ENCODE results near the gene PLEKHA6.
"Not testable (repeated sequence)": the region's sequence is repeated elsewhere in the genome, so short reads cannot be mapped to it uniquely, and the experiment has no call there.

Gene PLEKHA6

DNA sequence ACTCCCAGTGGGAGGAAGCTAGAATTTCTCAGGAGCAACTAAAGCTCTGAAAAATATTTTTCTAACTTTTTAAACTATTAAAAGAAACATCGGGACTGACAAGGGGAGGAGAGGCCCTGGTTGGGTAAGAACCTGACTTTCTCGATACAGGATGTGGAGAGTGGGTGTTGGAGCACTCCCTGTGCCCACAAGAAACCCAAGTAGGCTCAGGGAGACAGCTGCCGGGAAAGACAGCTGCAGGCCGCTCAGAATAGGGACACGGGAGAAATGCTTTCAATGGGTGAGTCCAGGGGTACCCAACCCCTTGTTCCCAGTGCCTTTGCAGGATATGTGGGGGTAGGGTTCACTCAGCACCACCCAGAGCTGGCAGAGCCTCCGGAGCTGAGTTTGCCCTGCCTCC is 43.6 kb downstream of the PLEKHA6 start:
- H3K36me3 ChIP-seq: no peaks in the 10 kb centered on the region
- no peaks in the 10 kb centered on the region for H3K9me3 ChIP-seq
- no peak for DNase-seq
- peaks cover 0 to 15% (median 0%) of the 10 kb centered on the region in 4 donors for H3K4me1 ChIP-seq
- TF ChIP-seq, protein P1, sequence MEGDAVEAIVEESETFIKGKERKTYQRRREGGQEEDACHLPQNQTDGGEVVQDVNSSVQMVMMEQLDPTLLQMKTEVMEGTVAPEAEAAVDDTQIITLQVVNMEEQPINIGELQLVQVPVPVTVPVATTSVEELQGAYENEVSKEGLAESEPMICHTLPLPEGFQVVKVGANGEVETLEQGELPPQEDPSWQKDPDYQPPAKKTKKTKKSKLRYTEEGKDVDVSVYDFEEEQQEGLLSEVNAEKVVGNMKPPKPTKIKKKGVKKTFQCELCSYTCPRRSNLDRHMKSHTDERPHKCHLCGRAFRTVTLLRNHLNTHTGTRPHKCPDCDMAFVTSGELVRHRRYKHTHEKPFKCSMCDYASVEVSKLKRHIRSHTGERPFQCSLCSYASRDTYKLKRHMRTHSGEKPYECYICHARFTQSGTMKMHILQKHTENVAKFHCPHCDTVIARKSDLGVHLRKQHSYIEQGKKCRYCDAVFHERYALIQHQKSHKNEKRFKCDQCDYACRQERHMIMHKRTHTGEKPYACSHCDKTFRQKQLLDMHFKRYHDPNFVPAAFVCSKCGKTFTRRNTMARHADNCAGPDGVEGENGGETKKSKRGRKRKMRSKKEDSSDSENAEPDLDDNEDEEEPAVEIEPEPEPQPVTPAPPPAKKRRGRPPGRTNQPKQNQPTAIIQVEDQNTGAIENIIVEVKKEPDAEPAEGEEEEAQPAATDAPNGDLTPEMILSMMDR (IDR thresholded peaks at IDR 0.05): no peak
- H3K27me3 ChIP-seq: peaks cover 0 to 3% of the 10 kb centered on the region in 2 donors
- no peak overlapping the region for H3K4me3 ChIP-seq
- H3K27ac ChIP-seq: no peak overlapping the region
- intact Hi-C loops (cut with DNase I; ENCODE audit: low total_unique reads): no loop called here

DNA sequence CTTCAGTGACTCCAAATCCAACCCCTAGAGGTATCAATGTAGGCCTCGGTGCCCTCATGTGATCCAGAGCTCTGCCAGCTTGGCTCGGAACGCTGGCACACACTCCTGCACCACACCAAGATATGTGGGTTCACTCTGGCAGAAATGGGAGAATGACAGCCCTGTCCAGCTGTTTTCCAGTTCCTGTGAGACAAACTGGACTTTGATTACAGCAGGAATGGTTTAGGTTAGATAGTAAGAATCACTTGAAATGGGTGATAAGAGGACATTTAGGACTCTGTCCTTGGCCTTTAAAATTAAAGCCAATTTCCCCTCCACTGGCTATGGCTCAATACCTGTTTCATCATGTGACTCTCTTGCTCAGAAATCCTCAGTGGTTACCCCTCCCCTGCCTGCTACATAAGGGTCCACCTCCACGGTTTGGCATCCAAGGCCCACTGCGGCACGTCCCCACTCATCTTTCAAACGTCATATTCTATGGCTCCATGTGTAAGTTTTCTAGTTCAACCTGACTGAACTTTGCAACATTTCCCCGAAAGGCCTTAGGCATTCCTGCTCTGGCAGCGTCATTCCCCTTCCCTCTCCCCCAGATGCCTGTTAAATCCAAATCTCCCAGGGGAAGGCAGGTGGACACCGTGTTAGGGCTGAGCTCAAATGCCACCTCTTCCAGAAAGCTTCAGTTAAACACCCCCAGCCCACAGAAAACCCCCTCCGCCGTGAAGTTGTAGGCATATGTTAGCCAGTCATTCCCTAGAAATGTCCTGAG is 44.7 kb downstream of the PLEKHA6 start:
- H3K9me3 ChIP-seq: no peaks in the 10 kb centered on the region
- H3K27me3 ChIP-seq: peaks cover 0 to 3% of the 10 kb centered on the region in 2 donors
- TF ChIP-seq, protein P1 (IDR thresholded peaks at IDR 0.05): no peak
- no peaks in the 10 kb centered on the region for H3K36me3 ChIP-seq
- H3K4me1 ChIP-seq: peaks cover 0 to 11% (median 0%) of the 10 kb centered on the region in 4 donors
- intact Hi-C loops (cut with DNase I; ENCODE audit: low total_unique reads): no loop called here
- no peak overlapping the region for H3K27ac ChIP-seq
- DNase-seq: no peak
- no peak overlapping the region for H3K4me3 ChIP-seq

DNA sequence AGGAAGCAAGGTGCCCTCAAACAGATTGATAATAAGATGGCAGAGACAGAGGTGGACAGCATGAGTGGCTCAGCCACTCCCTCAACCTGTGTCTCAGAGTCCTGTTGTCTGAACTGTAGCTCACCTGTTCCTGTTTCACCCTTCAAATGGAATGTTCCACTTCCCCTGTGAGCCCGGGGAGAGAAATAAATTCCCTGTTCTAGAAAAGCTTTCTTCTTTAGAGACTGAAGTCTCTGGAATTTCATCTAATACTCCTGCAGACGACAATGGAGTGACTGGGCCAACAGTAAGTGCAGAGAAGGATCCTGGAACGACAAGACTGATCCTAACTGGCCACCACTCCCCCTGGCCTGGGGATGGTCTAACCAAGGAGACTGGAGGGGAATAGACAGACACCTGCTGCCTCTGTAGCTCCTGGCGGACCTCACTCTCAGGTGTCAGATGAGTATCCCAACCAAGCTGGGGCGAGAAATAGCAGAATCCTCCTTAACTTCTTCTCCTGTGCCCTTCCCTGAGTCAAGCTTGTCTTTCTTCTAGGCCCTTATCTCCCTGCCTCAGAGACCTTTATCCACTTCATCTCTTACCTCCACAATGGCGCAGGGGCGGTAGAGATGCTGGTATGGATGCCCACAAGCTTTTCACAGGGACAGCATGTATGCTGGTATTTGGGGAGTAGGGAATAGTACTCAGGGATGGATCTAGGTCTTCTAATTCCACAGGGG is 45.4 kb downstream of the PLEKHA6 start:
- no peak for DNase-seq
- H3K27me3 ChIP-seq: peaks cover 0 to 3% of the 10 kb centered on the region in 2 donors
- TF ChIP-seq, protein P1 (IDR thresholded peaks at IDR 0.05): no peak
- H3K36me3 ChIP-seq: no peaks in the 10 kb centered on the region
- H3K27ac ChIP-seq: no peak overlapping the region
- peaks cover 0 to 6% (median 0%) of the 10 kb centered on the region in 4 donors for H3K4me1 ChIP-seq
- H3K4me3 ChIP-seq: no peak overlapping the region
- H3K9me3 ChIP-seq: no peaks in the 10 kb centered on the region
- intact Hi-C loops (cut with DNase I; ENCODE audit: low total_unique reads): no loop called here

DNA sequence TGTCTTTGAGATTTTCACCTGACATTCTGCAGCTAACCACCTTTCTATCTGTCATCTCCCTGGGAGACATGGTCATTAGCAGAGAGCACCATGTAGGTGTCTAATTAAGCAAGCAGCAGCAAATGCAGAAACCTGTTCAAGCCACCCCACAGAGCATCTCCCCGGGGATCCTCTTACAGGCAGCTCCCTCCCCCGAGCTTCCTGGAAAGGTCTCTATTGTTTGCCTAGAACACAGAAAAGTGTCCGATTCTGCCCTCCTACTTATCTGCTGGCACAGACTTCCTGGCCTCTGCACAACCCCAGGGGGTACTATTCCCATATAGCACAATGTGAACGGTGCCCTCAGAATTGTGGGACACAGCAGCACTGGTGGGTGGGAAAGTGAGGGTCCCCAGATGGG is 46.1 kb downstream of the PLEKHA6 start:
- TF ChIP-seq, protein P1 (IDR thresholded peaks at IDR 0.05): no peak
- Histone ChIP-seq H3K27me3 (peaks cover 0 to 3% of the 10 kb centered on the region in 2 donors), H3K4me3 (no peak overlapping the region), H3K4me1 (peaks cover 0 to 6% (median 0%) of the 10 kb centered on the region in 4 donors), H3K27ac (no peak overlapping the region), H3K9me3 (no peaks in the 10 kb centered on the region), H3K36me3 (no peaks in the 10 kb centered on the region)
- DNase-seq: no peak
- intact Hi-C loops (cut with DNase I; ENCODE audit: low total_unique reads): no loop called here

DNA sequence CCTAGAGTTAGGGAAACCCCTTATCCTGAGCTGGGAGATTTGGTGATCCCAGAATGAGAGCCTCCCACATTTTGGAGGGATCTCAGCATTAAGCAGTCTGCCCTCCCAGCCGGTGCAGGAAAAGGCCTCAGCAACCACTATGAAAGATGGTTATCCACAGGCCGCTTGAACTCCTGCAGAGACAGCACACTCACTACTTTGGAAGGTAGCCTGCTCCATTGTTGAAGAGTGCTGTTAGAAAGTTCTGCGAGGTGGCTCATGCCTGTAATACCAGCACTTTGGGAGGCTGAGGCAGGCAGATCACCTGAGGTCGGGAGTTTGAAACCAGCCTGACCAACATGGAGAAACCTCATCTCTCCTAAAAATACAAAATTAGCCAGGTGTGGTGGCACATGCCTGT is 48.8 kb downstream of the PLEKHA6 start:
- intact Hi-C loops (cut with DNase I; ENCODE audit: low total_unique reads): not testable (repeated sequence)

DNA sequence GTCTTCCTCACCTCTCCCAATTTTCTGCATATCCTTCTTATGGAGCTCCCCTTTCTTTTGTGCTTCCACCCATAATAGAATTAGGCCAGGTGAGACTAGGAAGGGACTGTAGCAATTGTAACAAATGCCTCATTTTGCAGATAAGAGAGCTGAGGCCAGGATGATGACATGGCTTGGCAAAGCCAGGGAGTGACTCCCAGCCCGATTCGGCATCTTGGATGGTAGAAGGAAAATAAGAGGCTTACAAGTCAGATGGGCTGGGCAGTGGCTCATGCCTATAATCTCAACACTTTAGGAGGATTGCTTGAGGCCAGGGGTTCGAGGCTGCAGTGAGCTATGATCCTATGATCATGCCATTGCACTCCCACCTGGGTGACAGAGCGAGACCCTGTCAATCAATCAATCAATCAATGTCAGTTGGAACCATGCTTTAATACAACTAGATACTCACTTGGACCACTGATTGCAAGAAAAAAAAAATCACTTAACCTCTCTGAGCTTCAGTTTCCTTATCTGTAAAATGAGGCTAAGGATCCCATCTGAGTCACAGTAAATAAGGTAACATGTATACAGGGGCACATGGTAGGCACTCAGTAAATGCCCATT is 51.6 kb downstream of the PLEKHA6 start:
- TF ChIP-seq, protein P1 (IDR thresholded peaks at IDR 0.05): no peak
- Histone ChIP-seq H3K36me3 (no peaks in the 10 kb centered on the region), H3K4me1 (peaks cover 0 to 18% (median 10%) of the 10 kb centered on the region in 4 donors), H3K9me3 (no peaks in the 10 kb centered on the region), H3K27ac (peak overlapping the region; percentile 6 to 37), H3K4me3 (no peak overlapping the region), H3K27me3 (no peaks in the 10 kb centered on the region)
- intact Hi-C loops (cut with DNase I; ENCODE audit: low total_unique reads): no loop called here
- DNase-seq: no peak

More for the DNA sequence above, 48.8 kb downstream of the PLEKHA6 start:
- not testable (repeated sequence) for H3K4me3 ChIP-seq, DNase-seq, H3K36me3 ChIP-seq, H3K9me3 ChIP-seq, H3K27ac ChIP-seq, H3K27me3 ChIP-seq
- H3K4me1 ChIP-seq: peaks cover 0 to 21% (median 12%) of the 10 kb centered on the region in 4 donors
